HUDEP-2 (cell line): ENCODE measurements around the gene CASP8AP2.
"Not testable (repeated sequence)": the region's sequence is repeated elsewhere in the genome, so short reads cannot be mapped to it uniquely, and the experiment has no call there.

Experiments used
- DNase-seq, 76 experiments: peaks; one replicate each; lab custom pipeline; 2025; ENCODE audit not compliant: unreplicated experiment in 76 of 76; lab: John Stamatoyannopoulos, UW

The CASP8AP2 gene

GRCh38 chr6:89819336-89820130 lies 10.1 kb upstream of the CASP8AP2 start, which contains the start of gene MDN1:
Gene MDN1 (minus strand): TSS chr6:89819794. CDS start chr6:89819607, 187 bp downstream.
- DNase-seq = peak in 75 of 76 experiments; percentile 23 to 95 (median 87)

- no peak for DNase-seq
Observed at GRCh38 chr6:89826029-89826528, 3.6 kb upstream of the CASP8AP2 start.

- peak in 1 of 76 experiments; percentile 32 for DNase-seq
Observed at GRCh38 chr6:89828475-89828987, 1.1 kb upstream of the CASP8AP2 start.

GRCh38 chr6:89828988-89829471 lies 650 bp upstream of the CASP8AP2 start:
- peak in 14 of 76 experiments; percentile 19 to 75 (median 44) for DNase-seq

- peak in 1 of 76 experiments; percentile 38 for DNase-seq
Observed at GRCh38 chr6:89830170-89830809, 610 bp downstream of the CASP8AP2 start.

- DNase-seq = no peak
Observed at GRCh38 chr6:89834884-89835792, 5.5 kb downstream of the CASP8AP2 start.

- DNase-seq = no peak
Observed at GRCh38 chr6:89836639-89837222, 7.1 kb downstream of the CASP8AP2 start.

- no peak for DNase-seq
Observed at GRCh38 chr6:89840538-89840937, 10.9 kb downstream of the CASP8AP2 start.

GRCh38 chr6:89842228-89842627 lies 12.5 kb downstream of the CASP8AP2 start:
- no peak for DNase-seq

- no peak for DNase-seq
Observed at GRCh38 chr6:89843070-89843469, 13.4 kb downstream of the CASP8AP2 start.

GRCh38 chr6:89847513-89847912 lies 17.8 kb downstream of the CASP8AP2 start:
- DNase-seq = not testable (repeated sequence)

- no peak for DNase-seq
Observed at GRCh38 chr6:89853068-89853467, 23.4 kb downstream of the CASP8AP2 start.

GRCh38 chr6:89858041-89858440 lies 28.4 kb downstream of the CASP8AP2 start:
- no peak for DNase-seq

GRCh38 chr6:89859744-89860143 lies 30.1 kb downstream of the CASP8AP2 start:
- DNase-seq = no peak

GRCh38 chr6:89862273-89862672 lies 32.6 kb downstream of the CASP8AP2 start:
- no peak for DNase-seq

GRCh38 chr6:89862698-89863097 lies 33.0 kb downstream of the CASP8AP2 start:
- DNase-seq = no peak

GRCh38 chr6:89866024-89866678 lies 36.5 kb downstream of the CASP8AP2 start:
- DNase-seq = no peak

- DNase-seq = peak in 1 of 76 experiments; percentile 18
Observed at GRCh38 chr6:89873721-89874120, 44.0 kb downstream of the CASP8AP2 start.

- DNase-seq = peak in 52 of 76 experiments; percentile 4 to 83 (median 42)
Observed at GRCh38 chr6:89874438-89874837, 44.8 kb downstream of the CASP8AP2 start.
